Gastrocnemius medialis (tissue), 4 donors: ENCODE results near the gene SAP30BP.

Experiments
- POLR2A ChIP-seq, 2 donors: fragments of 450-650 bp; IDR thresholded peaks; one replicate each; pipeline ENCODE4 v1.6.1; 2017; ENCODE audit warnings: antibody characterized with exemption in 2 of 2, mild to moderate bottlenecking in 2 of 2, moderate library complexity in 2 of 2
- TF ChIP-seq, protein P1 (sequence below), 5 experiments: fragments of 450-650 bp in 3 of 5; fragments of 200-600 bp in 2 of 5; sonication (generic) in 2 of 5; IDR thresholded peaks in 4 of 5; conservative IDR thresholded peaks in 1 of 5; 1 replicate in 4 of 5; 2 replicates in 1 of 5; pipeline ENCODE4 v1.5.1; 2016 to 2019; ENCODE audit warnings: antibody characterized with exemption in 5 of 5, mild to moderate bottlenecking in 3 of 5, moderate library complexity in 3 of 5

DNA sequence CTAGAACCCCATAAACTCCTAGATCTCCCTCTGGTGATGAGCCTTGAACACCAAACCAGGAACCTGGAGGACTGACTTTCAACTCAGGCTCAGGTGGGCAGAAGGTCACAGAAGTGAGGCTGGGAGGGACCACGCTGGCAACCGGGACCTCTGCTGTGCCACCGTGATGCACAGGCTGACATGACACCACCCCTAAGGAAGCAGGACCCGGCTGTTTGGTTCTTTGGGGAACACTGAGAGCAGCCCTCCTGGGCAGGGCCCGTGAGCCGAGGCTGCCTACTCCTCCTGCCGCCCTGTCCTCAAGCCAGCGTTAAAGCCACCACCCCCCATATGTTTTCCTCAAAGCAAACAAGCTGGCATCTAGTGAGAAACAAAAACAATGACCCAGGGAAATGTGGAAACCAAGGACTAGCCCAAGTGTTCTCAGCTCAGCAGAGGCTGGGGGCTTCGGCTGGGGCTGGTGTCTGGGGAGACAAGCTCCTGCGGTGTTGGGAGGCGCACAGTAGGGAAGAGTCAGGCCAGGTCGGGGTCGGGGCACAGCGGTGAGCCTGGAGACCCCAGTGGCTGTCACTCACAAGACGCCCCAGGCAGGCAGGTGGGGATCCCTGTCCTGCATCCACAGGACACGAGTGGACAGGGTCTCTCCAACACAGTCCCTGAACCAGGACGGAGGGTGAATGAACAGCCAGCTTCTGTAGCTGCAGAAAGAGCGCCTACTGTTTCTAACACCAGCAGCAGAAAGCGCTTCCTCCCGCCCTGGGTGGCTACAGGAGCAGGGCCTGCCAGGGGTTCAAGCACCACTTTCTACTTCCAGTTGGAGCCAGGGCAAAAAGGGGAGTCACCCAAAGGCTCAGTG is 32.2 kb upstream of the SAP30BP start:
- TF ChIP-seq, protein P1, sequence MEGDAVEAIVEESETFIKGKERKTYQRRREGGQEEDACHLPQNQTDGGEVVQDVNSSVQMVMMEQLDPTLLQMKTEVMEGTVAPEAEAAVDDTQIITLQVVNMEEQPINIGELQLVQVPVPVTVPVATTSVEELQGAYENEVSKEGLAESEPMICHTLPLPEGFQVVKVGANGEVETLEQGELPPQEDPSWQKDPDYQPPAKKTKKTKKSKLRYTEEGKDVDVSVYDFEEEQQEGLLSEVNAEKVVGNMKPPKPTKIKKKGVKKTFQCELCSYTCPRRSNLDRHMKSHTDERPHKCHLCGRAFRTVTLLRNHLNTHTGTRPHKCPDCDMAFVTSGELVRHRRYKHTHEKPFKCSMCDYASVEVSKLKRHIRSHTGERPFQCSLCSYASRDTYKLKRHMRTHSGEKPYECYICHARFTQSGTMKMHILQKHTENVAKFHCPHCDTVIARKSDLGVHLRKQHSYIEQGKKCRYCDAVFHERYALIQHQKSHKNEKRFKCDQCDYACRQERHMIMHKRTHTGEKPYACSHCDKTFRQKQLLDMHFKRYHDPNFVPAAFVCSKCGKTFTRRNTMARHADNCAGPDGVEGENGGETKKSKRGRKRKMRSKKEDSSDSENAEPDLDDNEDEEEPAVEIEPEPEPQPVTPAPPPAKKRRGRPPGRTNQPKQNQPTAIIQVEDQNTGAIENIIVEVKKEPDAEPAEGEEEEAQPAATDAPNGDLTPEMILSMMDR (IDR thresholded peaks at IDR 0.05 in 4 of 5, conservative IDR thresholded peaks at IDR 0.05 in 1 of 5) = no peak
- TF ChIP-seq POLR2A (IDR thresholded peaks at IDR 0.05) = no peak
